GM12891 (cell line): ENCODE data around the gene ANKAR.
"Not testable (repeated sequence)": the region's sequence is repeated elsewhere in the genome, so short reads cannot be mapped to it uniquely, and the experiment has no call there.

Source experiments
- DNase-seq: peaks from one replicate; pipeline ENCODE4 v3.0.0; 2011; ENCODE audit warnings: low spot score; ENCODE audit not compliant: insufficient read length
- FAIRE-seq: peaks from 2 replicates; lab custom pipeline; 2011; peaks lifted over from hg19 to GRCh38; lab: Jason Lieb, UNC
- PAX5 ChIP-seq: IDR thresholded peaks from 2 replicates; pipeline ENCODE4 v1.6.1; 2011; ENCODE audit warnings: low read length, moderate library complexity, mild to moderate bottlenecking; ENCODE audit not compliant: insufficient read depth, severe bottlenecking
- POLR2A ChIP-seq: IDR thresholded peaks from 2 replicates; pipeline ENCODE4 v1.6.1; 2011; ENCODE audit warnings: low read depth, low read length, control low read depth
- POLR2AphosphoS5 ChIP-seq: IDR thresholded peaks from 2 replicates; pipeline ENCODE4 v1.6.1; 2011; ENCODE audit warnings: low read depth, low read length, control low read depth
- POU2F2 ChIP-seq: IDR thresholded peaks from 2 replicates; pipeline ENCODE4 v1.6.1; 2011; ENCODE audit warnings: low read depth, mild to moderate bottlenecking, control low read depth, low read length, moderate library complexity
- SPI1 ChIP-seq: IDR thresholded peaks from 2 replicates; pipeline ENCODE4 v1.6.1; 2011; ENCODE audit warnings: low read depth, low read length, control low read depth
- TAF1 ChIP-seq: IDR thresholded peaks from 2 replicates; pipeline ENCODE4 v1.6.1; 2011; ENCODE audit warnings: low read depth, low read length, control low read depth

ANKAR gene

GRCh38 chr2:189638301-189639006, 36.0 kb upstream of the ANKAR start:
- DNase-seq: no peak
- TF ChIP-seq POLR2AphosphoS5: no peak
- TF ChIP-seq TAF1: no peak
- no peak for TF ChIP-seq PAX5
- no peak for FAIRE-seq

- TF ChIP-seq POLR2AphosphoS5 (no peak), TAF1 (no peak), PAX5 (no peak), POLR2A (no peak), POU2F2 (no peak), SPI1 (no peak)
- DNase-seq (no peak), FAIRE-seq (peak; percentile 20)
Observed at GRCh38 chr2:189639007-189639609, 35.4 kb upstream of the ANKAR start.

- FAIRE-seq (no peak), DNase-seq (no peak)
- TF ChIP-seq POLR2AphosphoS5: no peak
- TF ChIP-seq TAF1: no peak
- TF ChIP-seq SPI1: no peak
- TF ChIP-seq POU2F2: no peak
- no peak for TF ChIP-seq POLR2A
- TF ChIP-seq PAX5: no peak
Observed at GRCh38 chr2:189641002-189641401, 33.5 kb upstream of the ANKAR start.

GRCh38 chr2:189641590-189641989, 32.9 kb upstream of the ANKAR start:
- DNase-seq: no peak
- no peak for TF ChIP-seq PAX5
- no peak for TF ChIP-seq POLR2A
- TF ChIP-seq TAF1: no peak
- TF ChIP-seq SPI1: no peak
- TF ChIP-seq POU2F2: no peak
- no peak for TF ChIP-seq POLR2AphosphoS5
- FAIRE-seq: no peak

GRCh38 chr2:189646521-189646920, 27.9 kb upstream of the ANKAR start:
- DNase-seq (no peak), FAIRE-seq (no peak)
- no peak for TF ChIP-seq POLR2AphosphoS5
- TF ChIP-seq POLR2A: no peak
- no peak for TF ChIP-seq POU2F2
- TF ChIP-seq SPI1: no peak
- no peak for TF ChIP-seq TAF1
- no peak for TF ChIP-seq PAX5

GRCh38 chr2:189648846-189649509, 25.5 kb upstream of the ANKAR start:
- TF ChIP-seq POLR2AphosphoS5: no peak
- no peak for TF ChIP-seq TAF1
- no peak for TF ChIP-seq POU2F2
- TF ChIP-seq PAX5: no peak
- TF ChIP-seq SPI1: no peak
- no peak for TF ChIP-seq POLR2A
- no peak for FAIRE-seq
- DNase-seq: no peak

- no peak for TF ChIP-seq POLR2A
- no peak for TF ChIP-seq PAX5
- no peak for TF ChIP-seq POU2F2
- TF ChIP-seq SPI1: no peak
- no peak for TF ChIP-seq POLR2AphosphoS5
- no peak for TF ChIP-seq TAF1
- FAIRE-seq (no peak), DNase-seq (no peak)
Observed at GRCh38 chr2:189651284-189651683, 23.2 kb upstream of the ANKAR start.

- not testable (repeated sequence) for DNase-seq, FAIRE-seq
Observed at GRCh38 chr2:189653464-189653863, 21.0 kb upstream of the ANKAR start.

GRCh38 chr2:189654641-189655040, 19.8 kb upstream of the ANKAR start:
- DNase-seq (no peak), FAIRE-seq (no peak)
- no peak for TF ChIP-seq POLR2AphosphoS5
- TF ChIP-seq PAX5: no peak
- TF ChIP-seq POLR2A: no peak
- no peak for TF ChIP-seq SPI1
- TF ChIP-seq TAF1: no peak
- TF ChIP-seq POU2F2: no peak

GRCh38 chr2:189657867-189658266, 16.6 kb upstream of the ANKAR start:
- DNase-seq: peak; percentile 23
- TF ChIP-seq POLR2AphosphoS5: no peak
- peak; percentile 39; the same call in 1 of the 2 replicates for TF ChIP-seq SPI1
- no peak for TF ChIP-seq POU2F2
- peak; percentile 86 for FAIRE-seq
